Measurements from ENCODE around the gene FCHSD1. TPM values are rescaled to one million over a fixed set of nuclear protein-coding genes. Genes with fewer than 3 reads are reported as not detected.

Gene FCHSD1
- total and polyA plus RNA-seq, 8 donors = 5.0 to 66.5 (median 14.3) TPM

DNA sequence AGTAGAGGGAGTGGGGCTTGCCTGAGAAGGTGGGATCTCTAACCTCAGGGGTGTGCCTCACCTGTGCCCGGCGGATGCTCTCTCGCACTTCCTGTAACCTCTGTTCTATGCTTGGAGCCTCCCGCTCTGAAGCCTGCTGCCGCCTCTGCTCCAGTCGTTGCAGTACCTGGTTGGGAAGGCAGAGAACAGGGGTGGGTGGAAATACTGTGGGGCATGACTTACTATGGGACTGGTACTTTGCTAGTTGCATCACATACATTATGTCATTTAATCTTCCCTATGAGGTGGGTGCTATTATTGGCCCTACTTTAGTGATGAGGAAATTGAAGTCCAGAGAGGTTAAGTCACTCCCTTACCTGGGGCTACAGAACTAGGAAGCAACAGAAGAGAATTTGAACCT is 5.2 kb downstream of the FCHSD1 start:
- intact Hi-C loops (cut with DNase I; ENCODE audit: low total_unique reads) = no loop called here
- Histone ChIP-seq H3K27ac (no peak overlapping the region), H3K36me3 (peaks cover 0 to 75% (median 65%) of the 10 kb centered on the region in 4 donors), H3K4me1 (peaks cover 7 to 17% (median 11%) of the 10 kb centered on the region in 4 donors), H3K4me3 (no peak overlapping the region), H3K27me3 (no peaks in the 10 kb centered on the region), H3K9me3 (no peaks in the 10 kb centered on the region)
- TF ChIP-seq, protein P1, sequence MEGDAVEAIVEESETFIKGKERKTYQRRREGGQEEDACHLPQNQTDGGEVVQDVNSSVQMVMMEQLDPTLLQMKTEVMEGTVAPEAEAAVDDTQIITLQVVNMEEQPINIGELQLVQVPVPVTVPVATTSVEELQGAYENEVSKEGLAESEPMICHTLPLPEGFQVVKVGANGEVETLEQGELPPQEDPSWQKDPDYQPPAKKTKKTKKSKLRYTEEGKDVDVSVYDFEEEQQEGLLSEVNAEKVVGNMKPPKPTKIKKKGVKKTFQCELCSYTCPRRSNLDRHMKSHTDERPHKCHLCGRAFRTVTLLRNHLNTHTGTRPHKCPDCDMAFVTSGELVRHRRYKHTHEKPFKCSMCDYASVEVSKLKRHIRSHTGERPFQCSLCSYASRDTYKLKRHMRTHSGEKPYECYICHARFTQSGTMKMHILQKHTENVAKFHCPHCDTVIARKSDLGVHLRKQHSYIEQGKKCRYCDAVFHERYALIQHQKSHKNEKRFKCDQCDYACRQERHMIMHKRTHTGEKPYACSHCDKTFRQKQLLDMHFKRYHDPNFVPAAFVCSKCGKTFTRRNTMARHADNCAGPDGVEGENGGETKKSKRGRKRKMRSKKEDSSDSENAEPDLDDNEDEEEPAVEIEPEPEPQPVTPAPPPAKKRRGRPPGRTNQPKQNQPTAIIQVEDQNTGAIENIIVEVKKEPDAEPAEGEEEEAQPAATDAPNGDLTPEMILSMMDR (IDR thresholded peaks at IDR 0.05) = no peak
- TF ChIP-seq EP300 (IDR thresholded peaks at IDR 0.05) = no peak
- no peak for TF ChIP-seq POLR2AphosphoS5 (IDR thresholded peaks at IDR 0.05)
- no peak for TF ChIP-seq POLR2A (IDR thresholded peaks at IDR 0.05)
- WGBS, 5 donors = 90 to 97% (median 93%) methylated on average over 6 of the region's 6 CpGs
- no peak for DNase-seq

DNA sequence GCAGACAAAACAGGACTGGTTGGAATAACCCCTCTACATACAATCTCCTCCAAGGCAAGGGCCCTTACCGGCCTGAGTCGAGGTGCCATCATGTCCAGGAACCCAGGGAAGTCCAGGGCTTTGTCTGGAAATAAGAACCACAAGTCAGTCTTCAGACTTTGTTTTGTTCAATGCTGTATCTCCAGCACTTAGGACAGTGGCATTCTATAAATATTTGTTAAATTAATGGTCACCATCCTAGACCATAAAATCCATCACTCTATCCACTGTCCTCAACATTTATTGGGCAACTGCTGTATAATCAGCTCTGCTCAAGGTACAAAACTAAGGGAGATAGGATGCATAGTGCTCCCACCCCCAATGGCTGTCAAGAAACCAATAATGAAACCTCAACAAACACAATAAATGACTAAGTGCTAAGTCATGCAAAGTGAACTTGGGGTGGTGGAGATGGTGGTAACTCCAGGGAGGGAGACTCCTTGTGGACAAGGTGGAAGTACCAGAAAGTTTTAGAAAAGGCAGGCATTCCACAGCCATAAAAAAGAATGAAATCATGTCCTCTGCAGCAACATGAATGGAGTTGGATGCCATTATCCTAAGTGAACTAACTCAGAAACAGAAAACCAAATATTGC is 9.5 kb downstream of the FCHSD1 start:
- TF ChIP-seq, protein P1 (IDR thresholded peaks at IDR 0.05) = peak in 1 of 7 experiments; percentile 4
- TF ChIP-seq POLR2A (IDR thresholded peaks at IDR 0.05) = no peak
- TF ChIP-seq POLR2AphosphoS5 (IDR thresholded peaks at IDR 0.05) = no peak
- TF ChIP-seq EP300 (IDR thresholded peaks at IDR 0.05) = no peak
- H3K4me3 ChIP-seq = no peak overlapping the region
- WGBS, 5 donors = 85 to 96% (median 90%) methylated on average over 2 of the region's 2 CpGs
- no peak for DNase-seq
- H3K27me3 ChIP-seq = peaks cover 0 to 10% (median 0%) of the 10 kb centered on the region in 3 donors
- peaks cover 0 to 64% (median 57%) of the 10 kb centered on the region in 4 donors for H3K36me3 ChIP-seq
- H3K27ac ChIP-seq = no peak overlapping the region
- no peaks in the 10 kb centered on the region for H3K9me3 ChIP-seq
- intact Hi-C loops (cut with DNase I; ENCODE audit: low total_unique reads) = no loop called here
- peaks cover 4 to 16% (median 14%) of the 10 kb centered on the region in 4 donors for H3K4me1 ChIP-seq

GRCh38 chr5:141640698-141641097 is 10.5 kb downstream of the FCHSD1 start:
- no peak for DNase-seq
- TF ChIP-seq EP300 (IDR thresholded peaks at IDR 0.05) (no peak), POLR2A (IDR thresholded peaks at IDR 0.05) (no peak)
- TF ChIP-seq, protein P1 (IDR thresholded peaks at IDR 0.05) = no peak
- Histone ChIP-seq H3K9me3 (no peaks in the 10 kb centered on the region), H3K36me3 (peaks cover 0 to 53% (median 46%) of the 10 kb centered on the region in 4 donors), H3K27me3 (peaks cover 0 to 10% (median 0%) of the 10 kb centered on the region in 3 donors), H3K27ac (no peak overlapping the region), H3K4me1 (peaks cover 7 to 21% (median 20%) of the 10 kb centered on the region in 4 donors), H3K4me3 (no peak overlapping the region)
- WGBS, 5 donors = 83 to 94% (median 90%) methylated on average over 9 of the region's 9 CpGs
- intact Hi-C loops (cut with DNase I; ENCODE audit: low total_unique reads) = no loop called here

GRCh38 chr5:141640051-141640415 is 11.2 kb downstream of the FCHSD1 start:
- Histone ChIP-seq H3K27ac (no peak overlapping the region), H3K36me3 (peaks cover 0 to 46% (median 39%) of the 10 kb centered on the region in 4 donors), H3K4me3 (no peak overlapping the region), H3K9me3 (no peaks in the 10 kb centered on the region), H3K27me3 (peaks cover 0 to 10% (median 0%) of the 10 kb centered on the region in 3 donors), H3K4me1 (peaks cover 13 to 28% (median 26%) of the 10 kb centered on the region in 4 donors)
- TF ChIP-seq, protein P1 (IDR thresholded peaks at IDR 0.05) = no peak
- TF ChIP-seq POLR2A (IDR thresholded peaks at IDR 0.05) = no peak
- no peak for TF ChIP-seq POLR2AphosphoS5 (IDR thresholded peaks at IDR 0.05)
- TF ChIP-seq EP300 (IDR thresholded peaks at IDR 0.05) = no peak
- 79 to 88% (median 83%) methylated on average over 3 of the region's 3 CpGs for WGBS, 5 donors
- DNase-seq = no peak
- intact Hi-C loops (cut with DNase I; ENCODE audit: low total_unique reads) = no loop called here

Data from stomach (tissue), 9 donors.